ENCODE data around the gene MYO6.

DNA sequence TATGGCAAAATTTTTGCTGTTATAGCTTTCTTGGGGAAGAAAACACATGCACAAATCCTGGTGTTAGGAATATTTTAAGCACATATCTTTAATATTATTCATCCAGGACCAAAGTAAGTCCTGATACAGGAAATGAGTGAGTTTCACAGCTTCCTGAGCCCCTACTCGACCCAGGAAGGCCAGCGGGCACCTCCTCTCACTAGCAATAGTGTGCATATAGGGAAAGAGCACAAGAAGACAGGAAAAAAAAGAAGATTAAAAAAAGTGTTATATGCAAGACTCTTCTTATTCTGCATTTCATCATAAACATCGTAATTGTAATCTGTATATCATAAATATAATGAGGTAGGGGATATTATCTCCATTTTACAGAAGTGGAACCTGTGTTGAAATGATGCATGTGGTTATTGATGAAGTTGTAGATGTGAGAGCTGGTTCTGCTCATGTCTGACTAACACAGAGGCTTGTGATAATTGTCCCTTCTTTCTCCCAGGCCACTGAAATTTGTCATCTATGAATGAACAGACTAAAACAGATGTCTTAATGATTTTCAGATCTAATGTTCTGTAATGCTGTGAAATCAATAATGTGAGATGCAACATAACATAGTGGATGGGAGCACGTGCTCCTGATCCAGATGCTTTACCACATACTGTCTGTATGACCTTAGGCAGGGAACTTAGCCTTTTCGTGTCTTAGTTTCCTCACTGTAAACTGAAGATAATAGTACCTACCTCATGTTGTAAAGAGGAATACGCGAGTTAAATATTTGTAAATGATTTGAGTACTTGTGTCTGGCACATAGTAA is 101.2 kb downstream of the MYO6 start:
- no peak for TF ChIP-seq POLR2AphosphoS5 (IDR thresholded peaks at IDR 0.05; ENCODE audit: low read depth, low read length)
- no peak for TF ChIP-seq TAF1 (IDR thresholded peaks at IDR 0.05; ENCODE audit: borderline replicate concordance, insufficient read depth, low read length)
- TF ChIP-seq REST (IDR thresholded peaks at IDR 0.05; ENCODE audit: insufficient read depth in 1 of 2, low read depth in 2 of 2, low read length in 2 of 2), result no peak
- TF ChIP-seq SIN3A (IDR thresholded peaks at IDR 0.05; ENCODE audit: borderline replicate concordance, insufficient read depth, low read length), result no peak

Measured in PFSK-1 (cell line).